Right atrium auricular region (tissue), 2 donors: ENCODE data around the gene FOXO3. TPM values are rescaled to one million over a fixed set of nuclear protein-coding genes. Genes with fewer than 3 reads are reported as not detected.

Experiments
- DNase-seq: peaks from one replicate; pipeline ENCODE4 v3.0.0-alpha.2; 2019; ENCODE audit warnings: low spot score
- H3K27ac ChIP-seq, 2 donors: fragments of 200-600 bp; sonication (generic); 1 replicate in 1 of 2; 2 replicates in 1 of 2; pipeline ENCODE4 v1.5.1; 2016 to 2019
- H3K27me3 ChIP-seq, 2 donors: fragments of 200-600 bp; sonication (generic); one replicate each; pipeline versions ENCODE4 v1.5.1 to v1.6.0; 2017 to 2019
- H3K36me3 ChIP-seq: fragments of 200-600 bp; sonication (generic); one replicate; pipeline ENCODE4 v1.5.1; 2016
- H3K4me1 ChIP-seq, 2 donors: fragments of 200-600 bp; sonication (generic); one replicate each; pipeline versions ENCODE4 v1.5.1 to v1.6.0; 2017 to 2019
- H3K4me3 ChIP-seq, 2 donors: fragments of 200-600 bp; sonication (generic); 1 replicate in 1 of 2; 2 replicates in 1 of 2; pipeline ENCODE4 v1.5.1; 2017 to 2019; ENCODE audit warnings: mild to moderate bottlenecking in 1 of 2, moderate library complexity in 1 of 2
- H3K9me3 ChIP-seq, 2 donors: fragments of 200-600 bp; sonication (generic); one replicate each; pipeline ENCODE4 v1.5.1; 2019
- total RNA-seq, 2 donors: library from RNA; depleted of rRNA; stranded (reverse); fragments of >200 nt; gene quantifications; one replicate each; pipeline ENCODE4 v1.1.0, GENCODE V29; 2016
- TF ChIP-seq, protein P1 (sequence below), 2 donors: fragments of 200-600 bp; sonication (generic); IDR thresholded peaks; one replicate each; pipeline ENCODE4 v1.5.1; 2019; ENCODE audit warnings: antibody characterized with exemption in 2 of 2

Gene FOXO3
- total RNA-seq, 2 donors from 2014 or later: 54.5 to 60.9 TPM

DNA sequence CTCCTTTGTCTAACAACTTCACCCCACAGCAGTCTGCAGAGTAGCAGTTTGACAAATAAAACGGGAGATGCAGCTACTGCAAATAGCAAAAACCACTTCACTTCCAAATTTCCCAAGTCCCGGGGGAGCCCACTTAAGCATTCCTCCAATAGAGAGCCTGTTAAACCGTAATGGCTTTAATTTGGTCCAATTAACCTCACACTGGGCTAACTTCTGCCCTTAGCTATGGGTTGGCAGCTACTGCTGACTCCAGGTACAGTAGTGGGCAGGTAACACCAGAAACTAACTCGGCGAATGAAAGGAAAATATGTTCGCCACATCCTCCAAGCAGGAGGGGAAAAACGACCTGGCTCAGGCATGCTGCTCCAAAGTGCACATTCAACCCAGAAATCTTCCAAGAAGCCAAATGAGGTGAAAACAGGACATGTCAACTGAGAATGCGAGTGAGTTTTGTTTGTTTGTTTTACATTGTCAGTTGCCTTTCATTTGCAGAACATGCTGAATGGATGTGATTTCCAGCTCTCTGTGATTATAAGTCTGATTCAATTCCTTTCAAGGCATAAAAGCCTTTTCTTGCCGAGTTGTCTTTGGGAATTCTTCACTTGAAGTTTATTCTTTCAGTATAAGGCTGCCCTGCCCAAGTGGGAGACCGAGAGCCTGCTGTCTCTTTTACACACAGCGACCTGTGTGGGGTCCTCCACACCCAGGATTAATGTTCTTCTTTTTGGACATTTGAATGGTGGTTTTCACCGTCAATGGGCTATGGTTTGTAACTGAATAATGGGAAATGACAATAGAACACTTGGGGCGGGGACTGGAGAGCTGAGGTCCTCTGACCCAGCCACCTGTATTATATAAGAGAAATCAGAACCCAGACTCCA lies 170.2 kb downstream of the FOXO3 start:
- no peak for DNase-seq
- no peaks in the 10 kb centered on the region for H3K9me3 ChIP-seq
- no peak overlapping the region for H3K4me3 ChIP-seq
- no peak overlapping the region for H3K27ac ChIP-seq
- H3K4me1 ChIP-seq: no peaks in the 10 kb centered on the region
- H3K36me3 ChIP-seq: no peaks in the 10 kb centered on the region
- H3K27me3 ChIP-seq: no peaks in the 10 kb centered on the region
- TF ChIP-seq, protein P1, sequence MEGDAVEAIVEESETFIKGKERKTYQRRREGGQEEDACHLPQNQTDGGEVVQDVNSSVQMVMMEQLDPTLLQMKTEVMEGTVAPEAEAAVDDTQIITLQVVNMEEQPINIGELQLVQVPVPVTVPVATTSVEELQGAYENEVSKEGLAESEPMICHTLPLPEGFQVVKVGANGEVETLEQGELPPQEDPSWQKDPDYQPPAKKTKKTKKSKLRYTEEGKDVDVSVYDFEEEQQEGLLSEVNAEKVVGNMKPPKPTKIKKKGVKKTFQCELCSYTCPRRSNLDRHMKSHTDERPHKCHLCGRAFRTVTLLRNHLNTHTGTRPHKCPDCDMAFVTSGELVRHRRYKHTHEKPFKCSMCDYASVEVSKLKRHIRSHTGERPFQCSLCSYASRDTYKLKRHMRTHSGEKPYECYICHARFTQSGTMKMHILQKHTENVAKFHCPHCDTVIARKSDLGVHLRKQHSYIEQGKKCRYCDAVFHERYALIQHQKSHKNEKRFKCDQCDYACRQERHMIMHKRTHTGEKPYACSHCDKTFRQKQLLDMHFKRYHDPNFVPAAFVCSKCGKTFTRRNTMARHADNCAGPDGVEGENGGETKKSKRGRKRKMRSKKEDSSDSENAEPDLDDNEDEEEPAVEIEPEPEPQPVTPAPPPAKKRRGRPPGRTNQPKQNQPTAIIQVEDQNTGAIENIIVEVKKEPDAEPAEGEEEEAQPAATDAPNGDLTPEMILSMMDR (IDR thresholded peaks at IDR 0.05): no peak

DNA sequence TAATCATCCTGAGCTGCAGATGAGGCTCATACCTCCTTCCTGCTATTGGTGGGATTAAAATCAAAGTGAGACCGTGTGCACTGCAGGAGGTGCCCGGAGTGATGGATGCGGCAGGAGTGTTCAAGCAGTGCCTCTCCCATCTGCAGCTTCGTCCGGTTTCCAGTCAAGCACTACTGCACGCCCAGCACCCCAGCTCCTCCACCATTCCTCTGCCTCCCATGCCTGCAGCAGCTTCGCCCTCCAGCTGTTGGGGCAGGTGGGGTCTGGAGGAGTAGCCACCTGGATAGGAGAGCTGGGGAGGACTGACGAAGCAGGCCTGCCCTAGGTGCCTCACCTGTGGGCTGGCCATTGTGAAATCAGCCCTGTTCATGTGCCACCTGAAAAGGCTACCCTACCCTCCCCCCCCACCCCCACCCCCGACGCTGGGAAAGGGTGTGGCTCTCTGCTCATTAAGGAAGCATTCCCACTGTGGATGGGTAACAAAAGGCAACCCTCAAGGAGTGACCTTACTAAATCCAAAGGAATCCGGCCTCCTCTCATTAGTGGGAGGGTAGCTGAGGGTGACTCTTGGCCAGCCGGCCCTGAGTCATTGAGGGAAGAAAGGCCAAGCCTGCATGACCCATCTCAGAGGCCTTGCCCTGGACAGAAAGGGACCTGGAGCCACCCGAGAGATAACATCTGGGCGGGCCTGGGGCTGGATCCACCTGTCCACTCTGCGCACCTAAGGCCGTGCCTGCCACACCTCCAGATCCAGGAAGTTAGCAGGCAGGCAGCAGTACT lies 171.6 kb downstream of the FOXO3 start:
- H3K4me3 ChIP-seq: no peak overlapping the region
- no peak overlapping the region for H3K27ac ChIP-seq
- no peak for DNase-seq
- TF ChIP-seq, protein P1 (IDR thresholded peaks at IDR 0.05): no peak
- H3K36me3 ChIP-seq: no peaks in the 10 kb centered on the region
- no peaks in the 10 kb centered on the region for H3K27me3 ChIP-seq
- peaks cover 0 to 5% of the 10 kb centered on the region in 2 donors for H3K4me1 ChIP-seq
- no peaks in the 10 kb centered on the region for H3K9me3 ChIP-seq

DNA sequence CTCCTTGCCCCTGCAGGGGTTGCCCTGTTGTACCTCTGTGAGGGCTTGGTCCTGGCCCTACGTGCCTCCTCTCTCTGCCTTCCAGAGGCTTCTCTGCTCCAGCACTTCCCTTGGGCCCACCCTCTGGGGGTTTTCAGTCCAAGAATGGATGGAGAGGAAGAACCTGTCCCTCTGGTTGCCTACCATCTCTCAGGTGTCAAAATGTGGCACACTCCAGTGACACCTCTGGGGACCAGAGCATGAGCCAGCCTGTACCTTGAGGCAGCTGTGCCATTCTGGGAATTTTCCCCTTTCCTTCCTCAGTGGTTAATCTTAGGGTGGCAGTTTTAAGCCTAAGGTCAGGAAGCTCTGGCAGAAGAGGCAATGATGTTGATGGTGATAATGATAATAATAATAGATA lies 172.3 kb downstream of the FOXO3 start:
- DNase-seq: no peak
- TF ChIP-seq, protein P1 (IDR thresholded peaks at IDR 0.05): no peak
- no peaks in the 10 kb centered on the region for H3K9me3 ChIP-seq

DNA sequence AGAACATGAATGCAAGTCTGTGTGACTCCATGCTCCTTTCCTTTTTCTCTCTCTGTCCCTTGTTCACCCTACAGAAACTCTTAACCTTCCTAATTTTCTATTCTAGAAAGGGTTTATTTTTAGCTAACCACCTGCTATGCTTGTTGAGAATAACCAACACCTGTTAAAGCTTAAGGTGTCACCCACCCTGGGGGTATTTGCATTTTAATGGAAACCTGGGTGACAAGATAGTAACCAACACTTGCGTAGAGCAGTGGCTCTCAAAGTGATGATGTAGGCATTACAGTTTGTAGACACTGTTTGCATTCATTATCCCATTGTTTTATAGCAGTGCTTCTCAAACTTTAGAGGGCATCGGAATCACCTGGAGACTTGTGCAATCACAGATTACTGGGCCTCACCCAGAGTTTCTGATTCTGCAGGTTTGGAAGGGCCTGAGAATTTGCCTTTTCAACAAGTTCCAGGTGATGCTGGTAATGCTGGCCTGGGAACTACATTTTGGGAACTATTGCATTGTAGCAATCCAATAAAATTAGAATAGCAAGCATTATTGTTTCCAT lies 173.1 kb downstream of the FOXO3 start:
- Histone ChIP-seq H3K4me3 (no peak overlapping the region), H3K27ac (no peak overlapping the region), H3K27me3 (no peaks in the 10 kb centered on the region), H3K9me3 (no peaks in the 10 kb centered on the region), H3K36me3 (no peaks in the 10 kb centered on the region), H3K4me1 (peaks cover 0 to 8% of the 10 kb centered on the region in 2 donors)
- DNase-seq: no peak
- TF ChIP-seq, protein P1 (IDR thresholded peaks at IDR 0.05): no peak

More for the DNA sequence above, 172.3 kb downstream of the FOXO3 start:
- no peaks in the 10 kb centered on the region for H3K36me3 ChIP-seq
- H3K4me3 ChIP-seq: no peak overlapping the region
- no peaks in the 10 kb centered on the region for H3K27me3 ChIP-seq
- no peak overlapping the region for H3K27ac ChIP-seq
- peaks cover 0 to 8% of the 10 kb centered on the region in 2 donors for H3K4me1 ChIP-seq
